ENCODE data around the gene MCF2L.

- no peak for TF ChIP-seq EZH2phosphoT487 (IDR thresholded peaks at IDR 0.05; ENCODE audit: borderline replicate concordance, low read depth, low read length)
- TF ChIP-seq CTCF (conservative IDR thresholded peaks at IDR 0.05; ENCODE audit: low read length): no peak
Observed at GRCh38 chr13:112983428-112984196, 14.6 kb downstream of the MCF2L start.

All from OCI-LY7 (cell line).